HG02588 (cell line): ENCODE data around the gene RARB.

Experiments used
- ATAC-seq: cut with Tn5 transposase; IDR thresholded peaks from one replicate; pipeline ENCODE4 v1.9.1; 2021; ENCODE audit warnings: mild to moderate bottlenecking, moderate library complexity; ENCODE audit not compliant: unreplicated experiment

The RARB gene

GRCh38 chr3:25427942-25428788, at the start of gene RARB:
Gene RARB (plus strand): TSS chr3:25428263. CDS start chr3:25428732, 469 bp downstream.
- no peak for ATAC-seq

DNA sequence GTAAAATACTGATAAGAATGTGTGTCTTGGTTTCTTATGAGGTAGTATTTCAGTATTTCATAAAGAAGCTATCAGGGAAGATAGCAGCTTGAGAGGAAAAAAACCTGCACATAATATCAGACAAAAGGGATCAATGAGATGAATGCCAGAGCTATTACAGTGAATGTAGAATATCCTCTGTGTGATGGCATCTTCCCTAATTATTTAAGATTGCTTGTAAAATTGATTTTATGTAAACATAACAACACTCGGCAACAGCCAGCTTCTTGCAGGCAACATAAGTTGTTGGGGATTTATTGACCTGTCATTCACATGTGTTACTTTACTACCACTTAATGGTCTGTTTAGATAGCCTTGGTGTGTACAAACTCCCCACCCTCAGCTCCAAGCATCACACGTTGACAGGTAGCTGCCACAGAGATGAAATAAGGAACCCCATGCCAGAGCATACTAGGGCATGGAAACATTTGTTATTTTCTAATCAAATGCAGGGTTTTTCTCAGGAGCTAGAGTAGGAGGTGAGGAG, 49.2 kb upstream of the RARB start:
- no peak for ATAC-seq

DNA sequence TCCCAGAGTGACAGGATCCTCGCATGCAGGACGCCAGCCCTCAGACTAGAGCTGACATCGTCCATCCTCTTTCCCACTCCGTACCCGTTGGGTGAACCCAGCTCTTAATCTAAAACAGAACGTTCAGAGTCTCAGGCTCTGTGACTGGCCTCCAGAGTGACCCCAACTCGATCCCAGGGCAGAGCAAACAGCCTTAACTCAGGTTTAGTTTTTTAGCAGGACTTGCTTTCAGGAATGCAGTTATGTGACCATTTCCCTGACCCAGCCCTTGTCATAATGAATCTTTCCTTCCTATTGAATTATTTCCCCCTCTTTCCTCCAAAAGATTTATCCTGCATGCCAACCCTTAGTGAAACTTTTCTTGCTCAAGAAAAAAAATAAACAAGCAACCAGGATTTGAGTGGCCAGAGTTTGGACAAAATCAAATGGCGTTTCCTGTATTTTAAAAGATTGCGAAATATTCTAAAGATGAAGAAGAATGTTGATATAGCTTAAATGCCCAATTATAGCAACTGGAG, 47.8 kb upstream of the RARB start:
- no peak for ATAC-seq

DNA sequence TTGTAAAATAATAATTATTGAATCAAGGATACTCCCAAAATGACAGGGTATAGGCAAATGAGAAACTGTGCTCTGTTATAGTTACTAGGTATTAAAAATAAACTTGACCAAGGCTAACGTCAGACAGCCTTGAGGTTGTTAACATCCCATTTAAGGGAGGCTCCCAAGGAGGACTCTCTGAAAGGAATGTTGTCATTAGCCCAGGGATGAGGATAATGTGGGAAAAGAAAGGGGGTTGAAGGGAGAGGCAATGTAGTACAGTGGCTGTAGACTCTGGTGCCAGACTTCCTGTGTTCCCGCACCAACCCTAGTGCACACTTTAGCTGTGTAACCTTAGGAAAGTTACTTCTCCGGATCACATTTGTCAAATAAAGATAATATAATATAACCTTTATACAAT, 47.0 kb upstream of the RARB start:
- no peak for ATAC-seq

- ATAC-seq, result no peak
These were observed 43.6 kb upstream of the RARB start for GRCh38 chr3:25384471-25384870.

DNA sequence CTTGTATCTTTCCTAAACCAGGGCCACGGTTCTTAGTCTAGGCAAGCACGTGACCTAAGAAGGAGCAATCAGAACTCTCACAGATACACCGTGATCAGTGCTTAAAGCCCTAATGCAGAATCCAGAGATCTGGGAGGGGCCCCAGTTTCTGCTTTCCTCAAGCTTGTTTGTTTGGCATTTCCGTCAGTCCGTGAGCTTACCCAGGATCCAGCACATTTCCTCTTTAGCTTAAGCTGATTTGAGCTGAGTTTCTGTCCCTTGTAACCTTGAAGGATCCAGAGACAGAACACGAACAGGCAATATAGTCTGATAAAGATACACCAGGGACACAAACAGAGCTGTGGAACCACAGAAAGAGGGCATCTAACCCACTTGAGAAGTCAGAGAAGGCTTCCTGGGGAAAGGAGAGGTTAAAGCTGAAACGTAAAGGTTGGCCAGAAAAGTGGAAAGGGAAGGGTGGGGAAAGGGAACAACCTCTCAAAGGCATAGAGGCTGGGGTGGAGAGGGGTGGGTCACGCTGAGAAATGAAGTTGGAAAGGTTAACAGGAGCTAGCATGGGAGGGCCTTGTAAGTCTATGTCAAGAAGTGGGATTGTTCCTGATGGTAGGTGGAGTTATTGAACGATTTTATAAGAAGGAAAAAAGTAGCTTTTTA, 42.1 kb upstream of the RARB start:
- no peak for ATAC-seq

DNA sequence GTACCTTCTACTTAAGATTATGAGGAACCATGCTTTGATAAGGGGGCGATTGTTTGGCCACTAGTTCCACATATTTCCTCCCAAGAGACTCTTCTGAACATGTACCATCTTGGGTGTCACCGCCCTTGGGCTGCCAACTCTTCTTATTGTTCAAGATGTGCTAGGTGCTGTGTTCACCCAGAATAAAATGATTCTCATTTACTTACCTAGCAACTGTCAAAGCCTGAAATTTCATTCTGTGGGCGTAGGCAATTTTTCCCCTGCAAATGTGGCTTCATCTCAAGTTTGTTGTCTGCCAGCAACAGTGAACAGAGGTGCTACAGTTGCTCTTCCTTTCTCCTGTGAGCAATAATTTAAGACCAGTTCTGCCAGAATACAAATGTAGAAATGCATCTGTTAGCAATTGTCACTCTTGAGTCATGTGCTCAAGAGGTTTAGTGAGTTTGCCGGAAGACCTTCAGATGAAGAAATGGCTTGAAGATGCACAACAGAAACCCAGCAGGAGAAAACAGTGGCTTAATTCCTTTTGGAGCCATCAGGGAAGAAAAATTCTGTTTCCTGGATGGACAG, 41.3 kb upstream of the RARB start:
- no peak for ATAC-seq

DNA sequence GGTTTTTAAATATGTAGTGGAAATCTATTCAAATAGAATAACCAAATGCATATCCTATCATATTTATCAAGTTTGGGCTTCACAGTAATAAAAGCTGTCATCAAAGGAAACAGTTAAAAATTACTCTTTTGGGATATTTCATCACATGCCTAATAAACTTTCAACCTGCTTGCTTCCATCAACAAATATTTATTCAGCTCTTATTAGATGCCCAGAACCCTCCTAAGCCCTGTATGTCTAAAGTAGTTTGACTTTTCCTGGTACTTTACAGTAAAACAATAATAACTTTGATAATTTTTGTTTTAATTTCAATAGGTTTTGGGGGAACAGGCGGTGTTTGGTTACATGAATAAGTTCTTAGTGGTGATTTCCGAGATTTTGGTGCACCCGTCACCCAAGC, 37.5 kb upstream of the RARB start:
- no peak for ATAC-seq

- no peak for ATAC-seq
These were observed 31.8 kb upstream of the RARB start for GRCh38 chr3:25396251-25396650.

DNA sequence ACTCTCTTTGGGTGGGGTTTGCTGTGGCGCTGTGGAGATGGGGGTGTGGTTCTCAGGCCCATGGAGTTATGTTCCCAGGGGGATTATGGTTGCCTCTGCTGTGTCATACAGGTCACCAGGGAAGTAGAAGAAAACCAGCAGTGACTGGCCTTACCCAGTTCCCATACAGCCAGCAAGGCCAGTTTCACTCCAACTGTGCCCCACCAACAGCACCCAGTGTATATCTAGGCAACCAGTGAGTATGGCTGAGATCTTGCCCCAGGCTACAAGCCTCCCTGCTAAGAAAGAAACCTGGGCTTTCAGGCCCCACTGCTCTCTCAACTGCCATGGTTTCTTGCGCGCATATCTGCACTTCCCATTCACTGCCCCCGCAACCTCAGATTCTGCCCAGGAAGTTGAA, 31.4 kb upstream of the RARB start:
- ATAC-seq, result no peak

- ATAC-seq, result no peak
These were observed 30.9 kb upstream of the RARB start for GRCh38 chr3:25397150-25397549.

DNA sequence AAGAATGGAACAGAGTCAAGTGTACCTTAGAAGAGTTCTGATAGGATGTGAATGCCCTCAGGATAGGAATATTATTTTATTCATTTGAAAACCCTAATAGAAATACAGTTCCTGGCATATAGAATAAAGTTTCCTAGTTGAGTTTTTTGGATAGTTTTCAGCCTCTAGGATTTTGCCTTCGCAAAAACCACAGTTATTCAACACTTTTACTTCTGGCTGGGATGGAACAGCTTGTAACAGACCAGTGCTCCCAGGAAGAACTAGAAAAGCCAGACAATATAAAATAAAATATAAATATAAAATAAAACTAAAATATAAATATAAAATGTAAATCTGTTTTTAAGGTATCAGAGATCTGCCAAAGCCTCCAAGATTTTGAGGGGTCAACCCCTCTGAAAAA, 27.5 kb upstream of the RARB start:
- no peak for ATAC-seq

GRCh38 chr3:25403968-25404367, 24.1 kb upstream of the RARB start:
- ATAC-seq, result no peak

- ATAC-seq, result no peak
These were observed 23.5 kb upstream of the RARB start for GRCh38 chr3:25404569-25404968.

DNA sequence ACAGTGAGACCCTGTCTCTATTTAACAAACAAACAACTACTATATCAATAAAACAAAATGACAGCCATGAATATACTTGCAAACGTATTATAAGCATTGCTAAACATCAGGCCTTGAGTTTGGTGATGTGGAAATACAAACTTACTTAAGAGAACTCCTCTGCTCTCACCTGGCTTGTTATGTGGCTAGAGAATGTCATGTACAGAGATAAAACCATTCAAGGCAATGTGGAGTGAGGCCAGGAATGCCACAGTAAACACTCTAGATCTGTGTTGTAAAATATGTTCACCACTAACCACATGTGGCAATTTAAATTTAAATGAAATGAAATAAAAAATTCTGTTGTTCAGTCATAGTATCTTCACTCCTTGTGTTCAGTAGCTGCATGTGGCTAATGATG, 22.7 kb upstream of the RARB start:
- no peak for ATAC-seq

DNA sequence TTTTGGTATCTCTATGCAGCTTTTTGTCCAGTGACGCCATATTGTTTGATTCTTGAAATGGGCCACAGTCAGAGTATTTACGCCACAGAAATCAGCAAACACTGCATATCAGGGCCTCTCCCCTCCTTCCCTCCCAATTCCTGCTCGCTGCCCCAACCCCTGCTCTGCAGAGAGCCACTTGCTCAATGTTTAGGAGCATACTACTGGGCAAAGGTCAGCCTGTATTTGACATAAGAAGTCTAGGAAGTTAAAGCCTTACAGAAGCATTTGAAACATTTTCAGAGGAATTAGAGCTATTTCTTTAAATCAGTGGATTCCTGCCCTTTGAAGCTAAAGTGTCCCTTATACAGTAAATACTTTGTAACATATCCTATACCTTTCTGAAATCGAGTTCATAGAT, 17.4 kb upstream of the RARB start:
- ATAC-seq, result no peak

- no peak for ATAC-seq
These were observed 15.8 kb upstream of the RARB start for GRCh38 chr3:25412269-25412668.

- no peak for ATAC-seq
These were observed 11.9 kb upstream of the RARB start for GRCh38 chr3:25416176-25416575.

DNA sequence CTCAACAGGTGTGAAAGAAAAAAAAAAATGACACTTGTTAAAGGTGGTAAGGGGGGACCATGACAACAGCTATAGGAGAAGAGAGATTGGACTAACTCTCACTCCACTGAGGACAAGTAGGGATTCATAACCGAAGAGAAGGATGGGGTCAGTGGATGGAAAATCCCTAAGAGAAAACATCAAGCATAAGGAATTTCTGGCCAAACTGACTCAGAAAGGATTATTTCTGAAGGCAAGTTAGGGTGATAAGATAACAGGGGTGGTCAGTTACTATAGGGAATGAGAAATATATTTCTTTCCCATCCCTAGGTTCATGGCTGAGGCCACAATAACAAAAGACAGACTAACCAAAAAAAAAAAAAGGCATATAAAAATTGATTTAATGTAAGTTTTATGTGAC, 9.5 kb upstream of the RARB start:
- ATAC-seq, result no peak

- no peak for ATAC-seq
These were observed 8.8 kb upstream of the RARB start for GRCh38 chr3:25419251-25419650.

DNA sequence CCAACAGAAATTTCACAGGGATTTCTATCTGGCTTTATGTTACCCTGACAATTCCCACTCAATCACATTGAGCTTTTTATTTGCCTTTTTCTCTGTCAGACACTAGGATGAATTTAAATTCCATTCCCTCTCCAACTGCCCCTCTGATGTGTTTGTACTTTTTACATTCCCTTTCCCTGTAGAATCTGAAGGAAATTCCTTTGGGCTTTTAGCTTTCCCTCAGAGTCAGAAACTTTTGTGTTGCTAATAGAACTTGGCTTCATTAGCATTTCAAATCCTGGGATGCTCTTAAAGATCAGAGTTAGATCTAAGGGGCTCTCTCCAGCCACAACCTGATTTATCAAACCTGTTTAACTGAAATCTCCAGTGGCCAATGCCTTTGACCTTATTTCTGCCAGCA, 7.9 kb upstream of the RARB start:
- no peak for ATAC-seq

DNA sequence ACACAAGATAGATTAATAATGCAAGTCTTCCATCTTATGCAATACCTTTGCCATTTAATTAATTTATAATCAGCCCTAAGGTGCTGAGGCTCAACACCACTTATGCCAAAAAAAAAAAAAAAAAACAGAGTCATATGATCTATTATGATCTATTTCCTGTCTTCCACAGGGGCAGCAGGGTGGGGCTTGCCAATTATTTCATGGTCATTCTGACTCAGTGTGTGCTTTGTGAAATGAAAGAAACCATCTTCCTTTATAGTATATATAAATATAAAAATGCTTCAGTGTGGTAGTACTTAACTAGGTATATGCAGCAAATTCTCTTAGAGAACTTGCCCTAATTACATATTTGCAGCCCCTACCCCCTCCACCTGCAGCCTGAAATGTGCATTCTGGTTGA, 7.2 kb upstream of the RARB start:
- ATAC-seq, result no peak
